Fibroblast of villous mesenchyme (primary cell): ENCODE results near the gene LGR5. TPM values are rescaled to one million over a fixed set of nuclear protein-coding genes. Genes with fewer than 3 reads are reported as not detected.

Source experiments
- DNase-seq: peaks from one replicate; pipeline ENCODE4 v3.0.0-alpha.2; 2010; ENCODE audit warnings: low read depth
- H3K4me3 ChIP-seq: 2 replicates; pipeline ENCODE4 v1.5.1; 2011; ENCODE audit warnings: low read depth, mild to moderate bottlenecking, low read length
- total RNA-seq: library from RNA; depleted of rRNA; stranded (reverse); fragments of >200 nt; gene quantifications from 2 replicates; pipeline ENCODE4 v1.2.3, GENCODE V29; 2012
- TF ChIP-seq, protein P1 (sequence below): IDR thresholded peaks from 2 replicates; pipeline ENCODE4 v1.5.1; 2012; ENCODE audit warnings: low read depth, mild to moderate bottlenecking, low read length; ENCODE audit not compliant: insufficient read depth

Gene LGR5
- total RNA-seq, 1 donor = not detected

DNA sequence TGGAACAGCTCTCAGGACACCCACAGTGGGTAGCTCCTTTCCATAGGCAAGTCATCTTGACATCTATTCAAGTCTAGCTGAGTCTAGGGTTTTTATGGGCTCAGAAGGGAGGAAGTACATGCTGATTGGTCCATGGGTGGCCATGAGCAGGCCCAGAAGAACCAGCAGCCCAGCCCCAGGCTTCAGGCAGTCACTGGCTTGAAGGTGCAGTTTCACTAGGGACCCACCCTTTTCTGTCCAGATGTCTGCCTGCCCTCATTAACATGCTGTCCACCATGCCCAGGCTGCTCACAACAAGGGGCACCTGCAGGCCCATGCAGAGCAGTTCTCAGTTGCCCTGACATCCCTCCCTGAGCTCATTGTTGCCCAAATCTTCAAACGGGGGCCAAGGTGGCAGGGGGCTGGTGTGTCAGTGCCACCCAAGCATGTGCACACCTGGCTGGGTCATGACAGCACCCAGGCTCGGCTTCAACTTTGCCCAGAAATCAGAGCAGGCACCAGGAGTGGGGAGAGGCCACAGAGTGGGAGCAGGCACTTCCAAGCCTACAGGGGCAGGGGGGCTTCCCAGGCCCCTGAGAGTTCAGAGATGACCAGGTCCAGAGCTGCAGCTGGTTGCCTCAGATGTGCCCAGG, 18.7 kb upstream of the LGR5 start:
- TF ChIP-seq, protein P1, sequence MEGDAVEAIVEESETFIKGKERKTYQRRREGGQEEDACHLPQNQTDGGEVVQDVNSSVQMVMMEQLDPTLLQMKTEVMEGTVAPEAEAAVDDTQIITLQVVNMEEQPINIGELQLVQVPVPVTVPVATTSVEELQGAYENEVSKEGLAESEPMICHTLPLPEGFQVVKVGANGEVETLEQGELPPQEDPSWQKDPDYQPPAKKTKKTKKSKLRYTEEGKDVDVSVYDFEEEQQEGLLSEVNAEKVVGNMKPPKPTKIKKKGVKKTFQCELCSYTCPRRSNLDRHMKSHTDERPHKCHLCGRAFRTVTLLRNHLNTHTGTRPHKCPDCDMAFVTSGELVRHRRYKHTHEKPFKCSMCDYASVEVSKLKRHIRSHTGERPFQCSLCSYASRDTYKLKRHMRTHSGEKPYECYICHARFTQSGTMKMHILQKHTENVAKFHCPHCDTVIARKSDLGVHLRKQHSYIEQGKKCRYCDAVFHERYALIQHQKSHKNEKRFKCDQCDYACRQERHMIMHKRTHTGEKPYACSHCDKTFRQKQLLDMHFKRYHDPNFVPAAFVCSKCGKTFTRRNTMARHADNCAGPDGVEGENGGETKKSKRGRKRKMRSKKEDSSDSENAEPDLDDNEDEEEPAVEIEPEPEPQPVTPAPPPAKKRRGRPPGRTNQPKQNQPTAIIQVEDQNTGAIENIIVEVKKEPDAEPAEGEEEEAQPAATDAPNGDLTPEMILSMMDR = no peak
- H3K4me3 ChIP-seq = no peak overlapping the region
- no peak for DNase-seq

DNA sequence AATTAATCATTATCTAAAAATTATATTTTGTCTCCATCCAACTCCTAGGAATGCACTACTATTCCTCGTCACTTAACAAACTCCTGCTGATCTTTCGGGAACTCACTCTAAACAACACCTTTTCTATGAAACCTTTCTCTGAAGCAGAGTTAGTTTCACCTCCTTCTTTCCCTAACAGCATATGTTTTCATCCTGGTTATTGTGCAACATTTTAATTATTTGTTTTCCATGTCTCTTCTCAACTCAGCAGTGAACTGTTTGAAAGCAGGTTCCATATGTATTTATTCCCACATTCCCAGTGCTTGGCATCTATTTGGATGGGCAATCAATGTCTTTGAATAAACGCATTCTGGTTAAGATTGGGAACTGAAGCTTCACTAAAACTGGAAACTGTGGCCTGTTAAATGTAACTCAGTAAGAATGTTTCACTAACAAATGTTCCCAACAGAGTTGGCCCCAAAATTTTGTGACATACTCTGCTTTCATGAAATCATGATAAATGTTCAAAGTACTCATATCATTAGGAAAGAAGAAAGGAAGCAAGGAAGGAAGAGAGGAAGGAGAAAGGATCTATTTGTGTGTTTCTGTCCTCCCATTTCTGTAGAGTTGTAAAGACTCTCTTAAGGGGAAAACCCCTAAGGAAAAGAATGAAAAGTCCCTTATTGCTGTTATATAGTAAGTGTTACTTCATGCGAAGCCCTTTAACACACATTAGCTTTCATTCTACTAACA, 13.9 kb upstream of the LGR5 start:
- no peak for DNase-seq
- TF ChIP-seq, protein P1 = no peak
- no peak overlapping the region for H3K4me3 ChIP-seq

- peak; percentile 70 for DNase-seq
- TF ChIP-seq, protein P1 = no peak
- H3K4me3 ChIP-seq = no peak overlapping the region
Observed at GRCh38 chr12:71426300-71427047, 13.1 kb upstream of the LGR5 start.

GRCh38 chr12:71430756-71431155, 8.8 kb upstream of the LGR5 start:
- no peak overlapping the region for H3K4me3 ChIP-seq
- no peak for DNase-seq
- TF ChIP-seq, protein P1 = no peak

- no peak for DNase-seq
- H3K4me3 ChIP-seq = no peak overlapping the region
- TF ChIP-seq, protein P1 = no peak
Observed at GRCh38 chr12:71431991-71432390, 7.6 kb upstream of the LGR5 start.

GRCh38 chr12:71432936-71433335, 6.7 kb upstream of the LGR5 start:
- DNase-seq = no peak
- TF ChIP-seq, protein P1 = no peak
- H3K4me3 ChIP-seq = no peak overlapping the region
